ENCODE data around the gene MAN1A1.

Gene MAN1A1

DNA sequence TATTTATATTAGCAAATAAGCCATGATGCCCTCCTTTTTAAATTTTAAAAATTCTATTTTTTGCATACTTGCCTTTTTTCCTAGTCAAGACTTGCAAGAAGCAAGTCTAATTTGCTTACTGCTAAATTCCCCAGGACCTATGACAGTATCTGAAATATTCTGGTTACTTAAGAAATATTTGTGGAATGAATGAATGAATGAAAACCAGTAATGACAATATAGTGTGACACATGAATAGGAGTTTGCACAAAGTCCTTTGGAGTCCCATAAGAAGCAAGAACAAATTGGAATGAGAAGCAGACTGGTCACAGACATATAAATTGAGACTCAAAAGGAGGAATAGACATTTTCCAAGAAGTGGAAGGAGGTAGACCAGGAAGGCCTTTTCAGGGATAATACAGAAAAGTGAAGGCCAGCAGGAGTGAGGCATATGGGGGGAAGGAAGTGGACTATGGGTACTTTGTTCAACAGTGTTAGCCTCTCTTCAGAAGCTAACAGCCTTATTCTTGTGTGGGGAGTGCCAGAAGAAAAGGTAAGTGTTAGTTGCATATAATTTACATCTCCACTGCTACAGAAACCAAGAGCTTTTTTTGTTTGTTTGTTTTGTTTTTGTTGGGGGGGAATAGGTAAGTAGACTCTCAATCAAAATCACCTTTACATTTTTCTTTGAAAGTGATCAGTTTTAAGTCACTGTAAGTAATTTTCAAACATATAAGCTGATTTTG lies 177.5 kb downstream of the MAN1A1 start (continued):
- TF ChIP-seq, protein P1, sequence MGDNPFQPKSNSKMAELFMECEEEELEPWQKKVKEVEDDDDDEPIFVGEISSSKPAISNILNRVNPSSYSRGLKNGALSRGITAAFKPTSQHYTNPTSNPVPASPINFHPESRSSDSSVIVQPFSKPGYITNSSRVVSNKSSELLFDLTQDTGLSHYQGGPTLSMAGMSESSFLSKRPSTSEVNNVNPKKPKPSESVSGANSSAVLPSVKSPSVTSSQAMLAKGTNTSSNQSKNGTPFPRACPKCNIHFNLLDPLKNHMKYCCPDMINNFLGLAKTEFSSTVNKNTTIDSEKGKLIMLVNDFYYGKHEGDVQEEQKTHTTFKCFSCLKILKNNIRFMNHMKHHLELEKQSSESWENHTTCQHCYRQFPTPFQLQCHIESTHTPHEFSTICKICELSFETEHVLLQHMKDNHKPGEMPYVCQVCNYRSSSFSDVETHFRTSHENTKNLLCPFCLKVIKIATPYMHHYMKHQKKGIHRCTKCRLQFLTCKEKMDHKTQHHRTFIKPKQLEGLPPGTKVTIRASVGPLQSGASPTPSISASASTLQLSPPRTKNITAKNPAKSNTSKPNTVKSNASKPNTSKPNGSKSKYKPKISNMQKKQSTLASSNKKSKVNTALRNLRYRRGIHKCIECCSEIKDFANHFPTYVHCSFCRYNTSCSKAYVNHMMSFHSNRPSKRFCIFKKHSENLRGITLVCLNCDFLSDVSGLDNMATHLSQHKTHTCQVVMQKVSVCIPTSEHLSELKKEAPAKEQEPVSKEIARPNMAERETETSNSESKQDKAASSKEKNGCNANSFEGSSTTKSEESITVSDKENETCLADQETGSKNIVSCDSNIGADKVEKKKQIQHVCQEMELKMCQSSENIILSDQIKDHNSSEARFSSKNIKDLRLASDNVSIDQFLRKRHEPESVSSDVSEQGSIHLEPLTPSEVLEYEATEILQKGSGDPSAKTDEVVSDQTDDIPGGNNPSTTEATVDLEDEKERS (tag by site-specific recombination; IDR thresholded peaks at IDR 0.05), result no peak

DNA sequence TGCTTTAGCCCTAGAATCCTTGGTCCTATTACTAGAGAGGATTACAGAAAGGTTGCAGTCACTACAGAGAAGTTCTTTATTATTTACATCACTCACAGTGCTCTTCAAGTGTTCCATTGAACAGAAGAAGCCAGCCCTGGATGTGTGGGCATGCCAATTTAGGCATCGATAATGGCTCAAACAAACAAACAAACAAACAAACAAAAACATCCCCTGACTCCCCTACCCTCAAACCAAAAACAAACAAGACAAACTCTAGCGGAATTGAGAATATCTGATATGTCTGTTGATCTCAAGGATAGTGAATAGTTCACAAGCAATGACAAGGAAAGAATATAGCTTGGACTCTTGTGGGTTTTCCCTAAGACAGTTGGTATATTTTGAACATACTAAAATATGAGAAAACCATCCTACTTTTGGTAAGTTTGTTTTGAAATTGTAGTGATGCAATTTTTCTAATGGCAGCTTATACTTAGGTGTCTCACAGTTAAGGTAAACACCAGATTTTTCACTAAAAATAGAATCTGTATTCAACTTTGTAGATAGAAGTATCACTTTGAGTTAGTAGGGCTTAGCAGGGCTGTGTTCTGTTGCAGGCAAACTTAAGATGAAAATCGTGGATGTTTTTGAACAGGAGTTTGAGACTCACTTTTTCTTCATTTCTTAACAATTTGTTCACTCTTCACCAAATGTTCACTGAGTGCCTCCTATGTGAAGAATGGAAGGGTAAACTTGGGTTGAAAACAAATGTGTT lies 178.3 kb downstream of the MAN1A1 start:
- 0 out of 2 replicates have a peak, but pooled peaks have one; percentile 44 for TF ChIP-seq ZBTB17 (tag by site-specific recombination; IDR thresholded peaks at IDR 0.05)
- TF ChIP-seq, protein P2, sequence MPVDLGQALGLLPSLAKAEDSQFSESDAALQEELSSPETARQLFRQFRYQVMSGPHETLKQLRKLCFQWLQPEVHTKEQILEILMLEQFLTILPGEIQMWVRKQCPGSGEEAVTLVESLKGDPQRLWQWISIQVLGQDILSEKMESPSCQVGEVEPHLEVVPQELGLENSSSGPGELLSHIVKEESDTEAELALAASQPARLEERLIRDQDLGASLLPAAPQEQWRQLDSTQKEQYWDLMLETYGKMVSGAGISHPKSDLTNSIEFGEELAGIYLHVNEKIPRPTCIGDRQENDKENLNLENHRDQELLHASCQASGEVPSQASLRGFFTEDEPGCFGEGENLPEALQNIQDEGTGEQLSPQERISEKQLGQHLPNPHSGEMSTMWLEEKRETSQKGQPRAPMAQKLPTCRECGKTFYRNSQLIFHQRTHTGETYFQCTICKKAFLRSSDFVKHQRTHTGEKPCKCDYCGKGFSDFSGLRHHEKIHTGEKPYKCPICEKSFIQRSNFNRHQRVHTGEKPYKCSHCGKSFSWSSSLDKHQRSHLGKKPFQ (tag by site-specific recombination; IDR thresholded peaks at IDR 0.05), result no peak
- TF ChIP-seq ZNF843 (tag by site-specific recombination; IDR thresholded peaks at IDR 0.05), result no peak
- Histone ChIP-seq H3K9me3 (ENCODE audit: control insufficient read depth, insufficient read depth, low read depth, low read length) (no peaks in the 10 kb centered on the region), H3K4me1 (ENCODE audit: control insufficient read depth, insufficient read depth, low read length) (peaks cover 9% of the 10 kb centered on the region), H3K4me3 (ENCODE audit: low read depth, low read length) (no peak overlapping the region), H3K27ac (ENCODE audit: extremely low read depth, low read depth, low read length) (no peak overlapping the region), H3K36me3 (ENCODE audit: control insufficient read depth in 2 of 2, insufficient read depth in 1 of 2, low read length in 2 of 2) (no peaks in the 10 kb centered on the region)
- CTCF ChIA-PET, result interaction anchor here (0.6 to 1.3 kb wide), 2 partner anchors 23 to 31 kb away, joined by 3 read pairs; no protein-coding TSS in a partner anchor
- POLR2A ChIA-PET, result no interaction called here

DNA sequence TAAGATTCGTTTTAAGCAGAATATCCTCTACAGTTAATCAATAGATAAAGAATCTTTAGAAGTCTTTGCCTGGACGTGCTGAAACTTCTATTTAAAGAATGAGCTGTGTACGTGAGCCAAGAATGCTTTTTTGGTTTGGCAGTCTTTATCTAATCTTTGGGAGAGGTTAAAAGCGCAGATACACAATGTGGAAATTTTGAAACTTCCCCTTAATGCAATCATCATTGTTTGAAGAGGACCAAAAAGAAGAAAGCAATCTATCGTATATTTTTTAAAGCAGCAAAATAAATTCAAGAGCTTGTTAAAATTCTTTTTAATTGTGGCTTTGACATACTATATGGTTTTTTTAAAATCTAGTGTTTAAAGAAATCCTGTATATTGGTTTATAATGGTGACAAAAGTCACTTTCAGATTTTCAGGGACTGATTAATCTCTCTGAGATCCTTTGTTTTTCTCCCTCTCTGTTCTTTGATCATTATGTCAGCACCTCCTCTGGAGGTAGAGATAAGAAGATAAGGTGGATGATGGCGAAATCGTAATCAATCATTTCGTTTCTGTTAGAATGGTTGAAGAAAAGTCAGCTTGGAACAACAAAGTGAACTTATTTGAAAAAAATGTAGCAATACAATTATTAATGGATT lies 179.0 kb downstream of the MAN1A1 start:
- no peaks in the 10 kb centered on the region for H3K36me3 ChIP-seq (ENCODE audit: control insufficient read depth in 2 of 2, insufficient read depth in 1 of 2, low read length in 2 of 2)
- no peak for TF ChIP-seq ZNF416 (tag by site-specific recombination; IDR thresholded peaks at IDR 0.05)
- TF ChIP-seq, protein P3, sequence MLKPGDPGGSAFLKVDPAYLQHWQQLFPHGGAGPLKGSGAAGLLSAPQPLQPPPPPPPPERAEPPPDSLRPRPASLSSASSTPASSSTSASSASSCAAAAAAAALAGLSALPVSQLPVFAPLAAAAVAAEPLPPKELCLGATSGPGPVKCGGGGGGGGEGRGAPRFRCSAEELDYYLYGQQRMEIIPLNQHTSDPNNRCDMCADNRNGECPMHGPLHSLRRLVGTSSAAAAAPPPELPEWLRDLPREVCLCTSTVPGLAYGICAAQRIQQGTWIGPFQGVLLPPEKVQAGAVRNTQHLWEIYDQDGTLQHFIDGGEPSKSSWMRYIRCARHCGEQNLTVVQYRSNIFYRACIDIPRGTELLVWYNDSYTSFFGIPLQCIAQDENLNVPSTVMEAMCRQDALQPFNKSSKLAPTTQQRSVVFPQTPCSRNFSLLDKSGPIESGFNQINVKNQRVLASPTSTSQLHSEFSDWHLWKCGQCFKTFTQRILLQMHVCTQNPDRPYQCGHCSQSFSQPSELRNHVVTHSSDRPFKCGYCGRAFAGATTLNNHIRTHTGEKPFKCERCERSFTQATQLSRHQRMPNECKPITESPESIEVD (tag by site-specific recombination; IDR thresholded peaks at IDR 0.05), result peak; percentile 59
- TF ChIP-seq TCF7L2 (IDR thresholded peaks at IDR 0.05; ENCODE audit: borderline replicate concordance, low read depth, low read length), result peak; percentile 96
- ChIA-PET POLR2A (no interaction called here), CTCF (interaction anchor here (0.6 to 1.3 kb wide), 2 partner anchors 22 to 30 kb away, joined by 3 read pairs; no protein-coding TSS in a partner anchor)
- H3K4me1 ChIP-seq (ENCODE audit: control insufficient read depth, insufficient read depth, low read length), result peaks cover 9% of the 10 kb centered on the region
- H3K4me3 ChIP-seq (ENCODE audit: low read depth, low read length), result no peak overlapping the region
- H3K27ac ChIP-seq (ENCODE audit: extremely low read depth, low read depth, low read length), result no peak overlapping the region
- H3K9me3 ChIP-seq (ENCODE audit: control insufficient read depth, insufficient read depth, low read depth, low read length), result no peaks in the 10 kb centered on the region

DNA sequence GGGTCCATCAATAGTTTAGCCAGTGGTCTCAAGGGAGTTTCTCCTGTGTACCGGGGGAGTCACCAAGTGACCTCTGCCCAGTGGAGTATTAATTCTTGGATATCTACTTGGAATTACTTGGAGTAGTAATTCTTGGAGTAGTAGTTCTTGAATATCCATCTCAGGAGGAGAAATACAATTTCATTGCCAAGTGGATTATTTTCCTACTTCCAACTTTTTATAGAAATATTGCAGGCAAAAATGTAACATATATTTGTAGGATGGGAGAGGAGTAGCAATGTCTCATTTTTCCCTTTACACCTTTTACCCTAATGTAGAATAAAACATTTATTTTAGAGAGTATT lies 179.5 kb downstream of the MAN1A1 start:
- no peak overlapping the region for H3K4me3 ChIP-seq (ENCODE audit: low read depth, low read length)
- H3K4me1 ChIP-seq (ENCODE audit: control insufficient read depth, insufficient read depth, low read length), result peaks cover 9% of the 10 kb centered on the region
- ChIA-PET POLR2A (no interaction called here), CTCF (interaction anchor here (1.3 kb wide), 1 partner anchor 22 kb away, joined by 3 read pairs; no protein-coding TSS in a partner anchor)
- H3K9me3 ChIP-seq (ENCODE audit: control insufficient read depth, insufficient read depth, low read depth, low read length), result no peaks in the 10 kb centered on the region
- no peak overlapping the region for H3K27ac ChIP-seq (ENCODE audit: extremely low read depth, low read depth, low read length)
- no peaks in the 10 kb centered on the region for H3K36me3 ChIP-seq (ENCODE audit: control insufficient read depth in 2 of 2, insufficient read depth in 1 of 2, low read length in 2 of 2)
- no peak for TF ChIP-seq ZNF768 (tag by site-specific recombination; IDR thresholded peaks at IDR 0.05)
- no peak for TF ChIP-seq ZNF121 (tag by site-specific recombination; IDR thresholded peaks at IDR 0.05)
- TF ChIP-seq GFI1B (tag by site-specific recombination; IDR thresholded peaks at IDR 0.05), result no peak
- no peak for TF ChIP-seq ZNF132 (tag by site-specific recombination; IDR thresholded peaks at IDR 0.05; ENCODE audit: borderline replicate concordance)
- no peak for TF ChIP-seq ZNF585B (tag by site-specific recombination; IDR thresholded peaks at IDR 0.05)
- TF ChIP-seq ZNF214 (tag by site-specific recombination; IDR thresholded peaks at IDR 0.05; ENCODE audit: borderline replicate concordance), result no peak
- TF ChIP-seq ZFP41 (tag by site-specific recombination; IDR thresholded peaks at IDR 0.05; ENCODE audit: borderline replicate concordance), result no peak
- TF ChIP-seq ZNF777 (tag by site-specific recombination; IDR thresholded peaks at IDR 0.05; ENCODE audit: borderline replicate concordance), result no peak
- TF ChIP-seq, protein P4, sequence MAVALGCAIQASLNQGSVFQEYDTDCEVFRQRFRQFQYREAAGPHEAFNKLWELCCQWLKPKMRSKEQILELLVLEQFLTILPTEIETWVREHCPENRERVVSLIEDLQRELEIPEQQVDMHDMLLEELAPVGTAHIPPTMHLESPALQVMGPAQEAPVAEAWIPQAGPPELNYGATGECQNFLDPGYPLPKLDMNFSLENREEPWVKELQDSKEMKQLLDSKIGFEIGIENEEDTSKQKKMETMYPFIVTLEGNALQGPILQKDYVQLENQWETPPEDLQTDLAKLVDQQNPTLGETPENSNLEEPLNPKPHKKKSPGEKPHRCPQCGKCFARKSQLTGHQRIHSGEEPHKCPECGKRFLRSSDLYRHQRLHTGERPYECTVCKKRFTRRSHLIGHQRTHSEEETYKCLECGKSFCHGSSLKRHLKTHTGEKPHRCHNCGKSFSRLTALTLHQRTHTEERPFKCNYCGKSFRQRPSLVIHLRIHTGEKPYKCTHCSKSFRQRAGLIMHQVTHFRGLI (tag by site-specific recombination; IDR thresholded peaks at IDR 0.05), result no peak
- no peak for TF ChIP-seq ZNF324 (tag by site-specific recombination; IDR thresholded peaks at IDR 0.05)
- no peak for TF ChIP-seq ZNF335 (tag by site-specific recombination; conservative IDR thresholded peaks at IDR 0.05)
- TF ChIP-seq ZNF239 (tag by site-specific recombination; IDR thresholded peaks at IDR 0.05), result no peak

Data from HEK293 (cell line).